Liver (tissue), 3 donors: ENCODE measurements around the gene ZNF512.

Experiments
- CTCF ChIP-seq: fragments of 150-350 bp; IDR thresholded peaks from 2 replicates; pipeline ENCODE4 v1.5.1; 2017; ENCODE audit warnings: improper control_type of control experiment, low read depth, low read length; ENCODE audit not compliant: missing input control
- EGR1 ChIP-seq, 2 donors: IDR thresholded peaks; 2 replicates each; pipeline ENCODE4 v1.6.1; 2016 to 2018; ENCODE audit warnings: antibody characterized with exemption in 2 of 2, low read depth in 2 of 2
- HNF4G ChIP-seq: IDR thresholded peaks from 2 replicates; pipeline ENCODE4 v1.6.1; 2016; ENCODE audit warnings: antibody characterized with exemption
- RXRA ChIP-seq, 2 donors: IDR thresholded peaks; 2 replicates each; pipeline ENCODE4 v1.6.1; 2017 to 2018; ENCODE audit warnings: antibody characterized with exemption in 2 of 2, mild to moderate bottlenecking in 1 of 2
- TAF1 ChIP-seq: conservative IDR thresholded peaks from 2 replicates; pipeline ENCODE4 v1.6.1; 2016; ENCODE audit warnings: antibody characterized with exemption, mild to moderate bottlenecking
- YY1 ChIP-seq: IDR thresholded peaks from 2 replicates; pipeline ENCODE4 v1.6.1; 2016; ENCODE audit warnings: antibody characterized with exemption, mild to moderate bottlenecking
- TF ChIP-seq, protein P1 (sequence below): IDR thresholded peaks from 2 replicates; pipeline ENCODE4 v1.6.1; 2016; ENCODE audit warnings: antibody characterized with exemption, mild to moderate bottlenecking
- TF ChIP-seq, protein P2 (sequence below): IDR thresholded peaks from 2 replicates; pipeline ENCODE4 v1.6.1; 2016; ENCODE audit warnings: antibody characterized with exemption
- TF ChIP-seq, protein P3 (sequence below): IDR thresholded peaks from 2 replicates; pipeline ENCODE4 v1.6.1; 2016; ENCODE audit warnings: antibody characterized with exemption
- donor health status: healthy.
- donor health status: healthy.

DNA sequence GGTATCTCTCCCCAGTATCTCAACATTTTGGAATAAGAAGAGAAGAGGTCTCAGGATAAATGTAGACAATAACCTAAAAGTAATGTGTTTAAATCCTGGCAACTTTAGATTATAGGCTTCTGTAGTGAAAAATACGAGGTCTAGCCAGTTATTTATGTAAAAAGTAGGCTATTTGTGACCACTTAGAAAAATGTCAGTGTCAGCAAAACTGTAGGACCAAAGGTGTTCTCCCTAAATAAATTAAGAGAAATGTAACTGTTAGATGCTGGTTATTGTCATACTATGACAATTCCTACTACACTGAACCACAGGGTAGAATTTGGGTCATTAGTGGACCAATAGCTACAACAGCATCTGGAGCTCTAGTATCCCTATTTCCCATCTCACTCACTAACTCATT is 78.5 kb downstream of the ZNF512 start:
- no peak for TF ChIP-seq CTCF
- TF ChIP-seq RXRA (IDR thresholded peaks at IDR 0.05) = no peak
- TF ChIP-seq TAF1 = no peak
- TF ChIP-seq, protein P1, sequence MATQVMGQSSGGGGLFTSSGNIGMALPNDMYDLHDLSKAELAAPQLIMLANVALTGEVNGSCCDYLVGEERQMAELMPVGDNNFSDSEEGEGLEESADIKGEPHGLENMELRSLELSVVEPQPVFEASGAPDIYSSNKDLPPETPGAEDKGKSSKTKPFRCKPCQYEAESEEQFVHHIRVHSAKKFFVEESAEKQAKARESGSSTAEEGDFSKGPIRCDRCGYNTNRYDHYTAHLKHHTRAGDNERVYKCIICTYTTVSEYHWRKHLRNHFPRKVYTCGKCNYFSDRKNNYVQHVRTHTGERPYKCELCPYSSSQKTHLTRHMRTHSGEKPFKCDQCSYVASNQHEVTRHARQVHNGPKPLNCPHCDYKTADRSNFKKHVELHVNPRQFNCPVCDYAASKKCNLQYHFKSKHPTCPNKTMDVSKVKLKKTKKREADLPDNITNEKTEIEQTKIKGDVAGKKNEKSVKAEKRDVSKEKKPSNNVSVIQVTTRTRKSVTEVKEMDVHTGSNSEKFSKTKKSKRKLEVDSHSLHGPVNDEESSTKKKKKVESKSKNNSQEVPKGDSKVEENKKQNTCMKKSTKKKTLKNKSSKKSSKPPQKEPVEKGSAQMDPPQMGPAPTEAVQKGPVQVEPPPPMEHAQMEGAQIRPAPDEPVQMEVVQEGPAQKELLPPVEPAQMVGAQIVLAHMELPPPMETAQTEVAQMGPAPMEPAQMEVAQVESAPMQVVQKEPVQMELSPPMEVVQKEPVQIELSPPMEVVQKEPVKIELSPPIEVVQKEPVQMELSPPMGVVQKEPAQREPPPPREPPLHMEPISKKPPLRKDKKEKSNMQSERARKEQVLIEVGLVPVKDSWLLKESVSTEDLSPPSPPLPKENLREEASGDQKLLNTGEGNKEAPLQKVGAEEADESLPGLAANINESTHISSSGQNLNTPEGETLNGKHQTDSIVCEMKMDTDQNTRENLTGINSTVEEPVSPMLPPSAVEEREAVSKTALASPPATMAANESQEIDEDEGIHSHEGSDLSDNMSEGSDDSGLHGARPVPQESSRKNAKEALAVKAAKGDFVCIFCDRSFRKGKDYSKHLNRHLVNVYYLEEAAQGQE = no peak
- TF ChIP-seq, protein P2, sequence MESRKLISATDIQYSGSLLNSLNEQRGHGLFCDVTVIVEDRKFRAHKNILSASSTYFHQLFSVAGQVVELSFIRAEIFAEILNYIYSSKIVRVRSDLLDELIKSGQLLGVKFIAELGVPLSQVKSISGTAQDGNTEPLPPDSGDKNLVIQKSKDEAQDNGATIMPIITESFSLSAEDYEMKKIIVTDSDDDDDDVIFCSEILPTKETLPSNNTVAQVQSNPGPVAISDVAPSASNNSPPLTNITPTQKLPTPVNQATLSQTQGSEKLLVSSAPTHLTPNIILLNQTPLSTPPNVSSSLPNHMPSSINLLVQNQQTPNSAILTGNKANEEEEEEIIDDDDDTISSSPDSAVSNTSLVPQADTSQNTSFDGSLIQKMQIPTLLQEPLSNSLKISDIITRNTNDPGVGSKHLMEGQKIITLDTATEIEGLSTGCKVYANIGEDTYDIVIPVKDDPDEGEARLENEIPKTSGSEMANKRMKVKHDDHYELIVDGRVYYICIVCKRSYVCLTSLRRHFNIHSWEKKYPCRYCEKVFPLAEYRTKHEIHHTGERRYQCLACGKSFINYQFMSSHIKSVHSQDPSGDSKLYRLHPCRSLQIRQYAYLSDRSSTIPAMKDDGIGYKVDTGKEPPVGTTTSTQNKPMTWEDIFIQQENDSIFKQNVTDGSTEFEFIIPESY = no peak
- no peak for TF ChIP-seq EGR1 (IDR thresholded peaks at IDR 0.05; ENCODE audit: low read depth in 2 of 2)
- TF ChIP-seq, protein P3, sequence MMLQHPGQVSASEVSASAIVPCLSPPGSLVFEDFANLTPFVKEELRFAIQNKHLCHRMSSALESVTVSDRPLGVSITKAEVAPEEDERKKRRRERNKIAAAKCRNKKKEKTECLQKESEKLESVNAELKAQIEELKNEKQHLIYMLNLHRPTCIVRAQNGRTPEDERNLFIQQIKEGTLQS = no peak
- TF ChIP-seq HNF4G = no peak
- TF ChIP-seq YY1 = no peak
